Measurements from ENCODE around the gene WFDC6.
"Not testable (repeated sequence)": the region's sequence is repeated elsewhere in the genome, so short reads cannot be mapped to it uniquely, and the experiment has no call there.

Gene WFDC6

DNA sequence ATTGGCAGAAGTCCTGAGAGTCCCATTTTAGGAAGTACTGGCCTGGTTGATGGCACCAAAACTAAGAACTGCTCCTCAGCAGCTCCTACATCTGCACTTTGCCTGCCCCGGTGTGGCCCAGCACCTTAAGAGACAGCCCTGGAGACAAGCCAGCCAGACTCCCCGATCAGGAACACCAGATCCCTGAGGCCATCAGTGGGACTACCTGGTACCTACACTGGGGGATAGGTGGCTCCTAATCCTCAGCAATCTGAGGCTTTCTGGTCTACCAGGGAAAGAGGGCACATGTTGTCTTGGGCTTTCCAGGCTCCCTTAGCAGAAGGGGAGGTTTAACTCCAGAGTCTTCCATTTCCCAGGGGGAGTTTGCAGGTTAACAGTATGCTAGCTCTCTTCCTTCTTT lies at the start of gene WFDC6:
Gene WFDC6, minus strand, starts transcription at position 101 of the 400 bp plus-strand sequence. Its CDS starts 75 bp downstream, at position 26.
- H3K9me3 Mint-ChIP-seq = no peaks in the 10 kb centered on the region
- H3K36me3 Mint-ChIP-seq = no peaks in the 10 kb centered on the region
- no peaks in the 10 kb centered on the region for H3K4me1 Mint-ChIP-seq
- no peak for DNase-seq
- peaks cover 23 to 31% of the 10 kb centered on the region in 2 donors for H3K27me3 Mint-ChIP-seq
- ATAC-seq (replicated peaks) = no peak
- H3K4me3 Mint-ChIP-seq = no peak within 1 kb of the TSS
- no peak within 1 kb of the TSS for H3K27ac Mint-ChIP-seq

DNA sequence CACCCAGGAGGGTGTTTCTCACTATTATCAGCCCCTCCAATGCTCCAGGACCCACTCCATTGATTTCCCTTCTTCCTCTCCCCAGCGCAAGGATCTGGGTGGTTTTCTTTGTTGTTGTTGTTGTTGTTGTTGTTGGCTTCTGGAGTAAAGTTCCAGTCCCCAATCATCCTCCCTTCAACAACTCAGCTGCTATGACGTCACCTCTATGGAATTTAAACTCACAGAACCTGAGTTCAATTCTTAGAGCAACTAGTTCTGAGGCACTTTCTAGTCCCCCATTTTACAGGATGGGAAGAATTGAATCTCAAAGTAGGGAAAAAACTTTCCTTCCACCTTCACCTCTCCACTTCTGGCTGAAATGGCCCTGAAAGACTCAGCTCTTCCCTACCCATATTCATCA lies 49.5 kb upstream of the WFDC6 start:
- Mint-ChIP-seq H3K27ac (no peak overlapping the region), H3K36me3 (no peaks in the 10 kb centered on the region), H3K4me3 (no peak overlapping the region), H3K4me1 (no peaks in the 10 kb centered on the region), H3K9me3 (no peaks in the 10 kb centered on the region), H3K27me3 (peaks cover 4 to 23% of the 10 kb centered on the region in 2 donors)
- DNase-seq = no peak
- ATAC-seq (replicated peaks) = no peak

DNA sequence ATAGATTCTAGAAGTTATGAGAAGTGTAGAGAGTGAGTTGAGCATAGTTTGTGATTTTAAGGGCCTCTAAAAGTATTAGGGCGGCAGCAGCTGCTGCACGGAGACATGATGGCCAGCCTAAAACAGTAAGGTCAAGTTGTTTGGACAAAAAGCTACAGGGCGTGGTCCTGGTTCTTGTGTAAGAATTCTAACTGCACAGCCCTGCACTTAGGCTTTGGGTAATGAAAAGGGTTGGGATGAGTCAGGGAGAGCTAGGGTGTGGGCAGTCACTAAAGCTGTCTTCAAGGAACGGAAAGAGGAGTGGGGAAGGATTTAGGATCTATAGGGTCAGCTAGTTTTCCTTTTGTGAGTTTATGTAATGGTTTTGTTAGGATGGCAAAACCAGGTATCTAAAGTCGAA lies 46.7 kb upstream of the WFDC6 start:
- not testable (repeated sequence) for H3K9me3 Mint-ChIP-seq; H3K36me3 Mint-ChIP-seq; ATAC-seq (replicated peaks); H3K27ac Mint-ChIP-seq; H3K4me1 Mint-ChIP-seq; H3K4me3 Mint-ChIP-seq; DNase-seq
- H3K27me3 Mint-ChIP-seq = peaks cover 6 to 21% of the 10 kb centered on the region in 2 donors

DNA sequence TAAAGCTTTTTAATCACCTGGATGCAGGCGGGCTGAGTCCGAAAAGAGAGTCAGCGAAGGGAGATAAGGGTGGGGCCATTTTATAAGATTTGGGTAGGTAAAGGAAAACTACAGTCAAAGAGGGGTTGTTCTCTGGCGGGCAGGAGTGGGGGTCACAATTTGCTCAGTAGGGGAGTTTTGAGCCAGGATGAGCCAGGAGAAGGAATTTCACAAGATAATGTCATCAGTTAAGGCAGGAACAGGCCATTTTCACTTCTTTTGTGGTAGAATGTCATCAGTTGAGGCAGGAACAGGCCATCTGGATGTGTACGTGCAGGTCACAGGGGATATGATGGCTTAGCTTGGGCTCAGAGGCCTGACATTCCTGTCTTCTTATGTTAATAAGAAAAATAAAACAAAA lies 45.0 kb upstream of the WFDC6 start:
- peaks cover 13 to 34% of the 10 kb centered on the region in 2 donors for H3K27me3 Mint-ChIP-seq
- not testable (repeated sequence) for H3K36me3 Mint-ChIP-seq; H3K27ac Mint-ChIP-seq; H3K9me3 Mint-ChIP-seq; ATAC-seq (replicated peaks); DNase-seq; H3K4me1 Mint-ChIP-seq; H3K4me3 Mint-ChIP-seq

DNA sequence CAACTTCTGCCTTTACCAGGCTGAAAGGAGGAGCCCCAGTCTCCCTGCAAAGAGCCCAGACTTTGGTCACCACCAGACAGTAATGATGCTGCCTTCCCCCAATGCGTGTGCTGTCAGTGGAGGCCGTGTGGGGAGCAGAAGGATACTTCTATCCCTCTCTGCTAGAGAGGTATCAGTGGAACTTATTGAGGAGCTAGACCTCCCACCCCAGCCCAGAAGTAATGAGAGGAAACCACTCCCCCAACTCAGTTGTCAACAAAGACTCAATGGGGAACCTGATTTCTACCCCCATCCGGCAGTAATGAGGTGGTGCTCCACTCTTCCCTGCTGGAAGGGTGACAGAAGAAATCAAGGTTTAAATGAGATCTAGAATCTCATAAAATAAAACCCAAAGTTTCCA lies 44.2 kb upstream of the WFDC6 start:
- Mint-ChIP-seq H3K9me3 (no peaks in the 10 kb centered on the region), H3K36me3 (no peaks in the 10 kb centered on the region), H3K4me3 (no peak overlapping the region), H3K4me1 (no peaks in the 10 kb centered on the region), H3K27me3 (peaks cover 18 to 31% of the 10 kb centered on the region in 2 donors), H3K27ac (no peak overlapping the region)
- ATAC-seq (replicated peaks) = no peak
- no peak for DNase-seq

DNA sequence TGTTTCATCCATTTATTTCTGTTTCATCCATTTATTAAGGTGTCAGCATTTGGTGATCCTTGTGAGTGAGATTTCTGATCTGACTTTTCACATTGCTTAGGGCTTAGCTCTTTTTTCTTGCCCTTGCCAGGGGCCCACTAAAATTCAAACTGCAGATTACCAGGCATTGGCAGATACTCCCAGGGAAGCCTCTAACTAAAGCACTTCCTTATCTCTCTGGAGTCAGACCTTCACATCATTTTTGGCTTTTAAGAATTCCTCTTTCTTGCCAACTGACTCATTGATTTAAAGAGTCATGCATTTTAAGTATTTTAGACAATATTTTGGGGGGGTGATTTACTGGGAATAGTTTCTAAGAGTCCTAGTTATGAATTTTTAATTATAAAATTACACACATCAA lies 42.4 kb upstream of the WFDC6 start:
- Mint-ChIP-seq H3K27ac (no peak overlapping the region), H3K36me3 (no peaks in the 10 kb centered on the region), H3K27me3 (peaks cover 18 to 29% of the 10 kb centered on the region in 2 donors), H3K4me1 (no peaks in the 10 kb centered on the region), H3K9me3 (no peaks in the 10 kb centered on the region), H3K4me3 (no peak overlapping the region)
- ATAC-seq (replicated peaks) (no peak), DNase-seq (no peak)

DNA sequence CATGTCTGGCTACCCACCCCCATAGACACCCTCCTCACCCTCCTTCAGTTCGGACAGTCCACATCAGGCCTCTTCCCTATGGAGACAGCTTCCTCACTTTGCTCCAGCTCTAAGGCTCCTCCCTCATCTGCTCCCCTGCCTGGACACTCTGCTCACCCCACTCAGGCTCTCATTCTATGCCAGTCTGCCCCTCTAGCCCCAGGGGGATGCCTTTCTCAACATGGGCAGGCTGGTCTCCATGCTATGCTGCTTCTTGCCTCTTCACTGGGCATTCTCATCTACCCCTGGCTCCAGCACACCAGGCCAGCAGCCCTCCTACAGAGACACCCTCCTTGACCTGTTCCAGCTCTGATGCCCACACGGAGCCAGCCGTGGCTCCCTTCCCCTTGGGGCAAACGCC lies 39.9 kb upstream of the WFDC6 start, which contains the start of gene WFDC8:
Gene WFDC8, minus strand, starts transcription at position 101 of the 400 bp plus-strand sequence. Its CDS starts 37 bp downstream, at position 64.
- no peaks in the 10 kb centered on the region for H3K36me3 Mint-ChIP-seq
- peaks cover 18 to 31% of the 10 kb centered on the region in 2 donors for H3K27me3 Mint-ChIP-seq
- H3K27ac Mint-ChIP-seq = no peak within 1 kb of the TSS
- ATAC-seq (replicated peaks) (no peak), DNase-seq (no peak)
- no peak within 1 kb of the TSS for H3K4me3 Mint-ChIP-seq
- H3K9me3 Mint-ChIP-seq = no peaks in the 10 kb centered on the region
- H3K4me1 Mint-ChIP-seq = no peaks in the 10 kb centered on the region

DNA sequence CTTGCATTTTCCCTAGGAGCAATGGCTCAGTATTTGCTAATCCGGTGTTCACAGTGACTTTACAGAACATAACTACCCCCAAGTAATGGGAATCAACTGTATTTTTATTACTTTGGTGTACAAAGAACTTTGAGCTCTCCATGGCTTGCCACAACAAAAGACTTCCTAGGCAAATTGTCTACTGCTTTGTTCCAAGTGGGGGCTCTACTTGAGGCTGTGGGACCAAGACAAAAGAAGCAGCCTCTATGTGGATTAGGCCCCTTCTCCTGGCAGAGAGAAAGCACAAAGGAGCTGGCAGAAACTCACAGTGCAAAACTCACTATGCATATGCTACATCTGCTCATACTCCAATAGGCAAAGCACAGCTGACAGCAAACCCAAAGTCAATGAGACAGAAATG lies 38.9 kb upstream of the WFDC6 start:
- no peak for ATAC-seq (replicated peaks)
- Mint-ChIP-seq H3K9me3 (no peaks in the 10 kb centered on the region), H3K4me3 (no peak overlapping the region), H3K27me3 (peaks cover 13 to 33% of the 10 kb centered on the region in 2 donors), H3K27ac (no peak overlapping the region), H3K4me1 (no peaks in the 10 kb centered on the region), H3K36me3 (no peaks in the 10 kb centered on the region)
- DNase-seq = no peak

DNA sequence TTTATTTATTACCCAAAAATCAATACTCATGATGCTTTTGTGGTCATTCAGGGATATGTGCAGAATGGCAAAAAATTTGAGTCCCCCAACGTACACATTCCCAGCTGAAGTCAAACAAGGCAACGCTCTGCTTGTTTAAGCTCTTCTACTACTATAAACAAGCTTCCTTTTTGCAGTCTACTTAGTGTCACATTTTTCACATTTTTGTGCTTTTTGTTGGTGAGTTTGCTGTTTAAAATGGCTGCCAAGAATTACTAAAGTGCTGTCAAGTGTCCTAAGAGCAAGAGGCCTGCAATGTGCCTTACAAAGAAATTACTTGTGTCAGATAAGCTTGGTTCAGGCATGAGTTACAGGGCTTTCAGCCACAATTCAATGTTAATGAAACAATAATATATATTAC lies 37.7 kb upstream of the WFDC6 start:
- Mint-ChIP-seq H3K27ac (no peak overlapping the region), H3K36me3 (no peaks in the 10 kb centered on the region), H3K9me3 (no peaks in the 10 kb centered on the region), H3K4me3 (no peak overlapping the region), H3K4me1 (no peaks in the 10 kb centered on the region), H3K27me3 (peaks cover 11 to 37% of the 10 kb centered on the region in 2 donors)
- no peak for ATAC-seq (replicated peaks)
- DNase-seq = no peak

DNA sequence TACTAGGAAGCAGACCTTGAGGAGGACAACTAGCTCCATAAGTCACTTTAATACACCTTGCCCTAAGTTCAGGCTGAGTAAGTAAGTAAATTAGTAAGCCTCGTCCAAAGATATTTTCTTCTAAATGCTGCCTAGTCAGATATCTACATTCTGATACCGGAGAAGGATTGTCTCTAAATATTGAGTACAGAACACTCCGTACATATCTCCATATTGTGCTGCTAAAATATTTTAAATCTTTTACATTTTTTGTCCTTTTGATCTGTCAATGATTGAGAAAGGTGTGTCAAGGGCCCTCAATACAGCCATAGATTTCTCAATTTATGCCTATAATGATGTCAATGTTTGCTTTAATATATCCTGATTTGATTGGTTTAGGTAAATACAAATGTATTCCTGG lies 36.6 kb upstream of the WFDC6 start:
- no peaks in the 10 kb centered on the region for H3K9me3 Mint-ChIP-seq
- ATAC-seq (replicated peaks) (no peak), DNase-seq (no peak)
- H3K27ac Mint-ChIP-seq = no peak overlapping the region
- no peak overlapping the region for H3K4me3 Mint-ChIP-seq
- H3K27me3 Mint-ChIP-seq = peaks cover 16 to 36% of the 10 kb centered on the region in 2 donors
- no peaks in the 10 kb centered on the region for H3K36me3 Mint-ChIP-seq
- H3K4me1 Mint-ChIP-seq = no peaks in the 10 kb centered on the region

DNA sequence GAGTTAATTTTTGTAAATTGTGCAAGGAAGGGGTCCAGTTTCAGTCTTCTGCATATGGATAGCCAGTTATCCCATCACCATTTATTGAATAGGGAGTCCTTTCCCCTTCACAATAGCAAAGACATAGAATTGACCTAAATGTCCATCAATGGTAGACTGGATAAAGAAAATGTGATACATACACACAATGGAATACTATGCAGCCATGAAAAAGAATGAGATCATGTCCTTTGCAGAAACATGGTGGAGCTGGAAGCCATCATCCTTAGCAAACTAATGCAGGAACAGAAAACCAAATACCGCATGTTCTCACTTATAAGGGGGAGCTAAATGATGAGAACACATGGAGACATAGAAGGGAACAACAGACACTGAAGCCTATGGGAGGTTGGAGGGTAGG lies 30.4 kb upstream of the WFDC6 start:
- not testable (repeated sequence) for H3K4me1 Mint-ChIP-seq; DNase-seq; H3K9me3 Mint-ChIP-seq; H3K4me3 Mint-ChIP-seq; H3K36me3 Mint-ChIP-seq; H3K27ac Mint-ChIP-seq; ATAC-seq (replicated peaks)
- peaks cover 12 to 27% of the 10 kb centered on the region in 2 donors for H3K27me3 Mint-ChIP-seq

DNA sequence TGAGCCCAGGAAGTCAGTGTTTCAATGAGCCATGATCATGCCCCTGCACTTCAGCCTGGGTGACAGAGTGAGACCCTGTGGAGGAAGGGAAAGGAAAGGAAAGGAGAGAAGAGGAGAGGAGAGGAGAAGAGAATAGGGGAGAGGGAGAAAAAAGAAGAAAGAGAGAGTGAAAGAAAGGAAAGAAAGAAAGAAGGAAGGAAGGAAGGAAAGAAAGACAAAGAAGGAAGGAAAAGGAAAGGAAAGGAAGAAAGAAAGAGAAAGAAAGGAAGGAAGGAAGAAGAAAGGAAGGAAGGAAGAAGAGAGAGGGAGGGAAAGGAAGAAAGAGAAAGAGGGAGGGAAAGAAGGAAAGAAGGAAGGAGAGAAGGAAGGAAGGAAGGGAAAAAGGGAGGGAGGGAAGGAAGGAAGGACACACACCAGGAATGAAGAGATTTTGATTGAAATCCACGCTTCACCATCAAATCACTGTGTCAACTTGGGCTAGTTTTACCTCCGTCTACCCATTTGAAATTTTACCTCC lies 25.5 kb upstream of the WFDC6 start:
- Mint-ChIP-seq H3K27me3 (peaks cover 27 to 44% of the 10 kb centered on the region in 2 donors), H3K4me3 (no peak overlapping the region), H3K4me1 (no peaks in the 10 kb centered on the region), H3K36me3 (no peaks in the 10 kb centered on the region), H3K9me3 (peaks cover 3% of the 10 kb centered on the region in 2 donors), H3K27ac (no peak overlapping the region)
- DNase-seq (no peak), ATAC-seq (replicated peaks) (no peak)

DNA sequence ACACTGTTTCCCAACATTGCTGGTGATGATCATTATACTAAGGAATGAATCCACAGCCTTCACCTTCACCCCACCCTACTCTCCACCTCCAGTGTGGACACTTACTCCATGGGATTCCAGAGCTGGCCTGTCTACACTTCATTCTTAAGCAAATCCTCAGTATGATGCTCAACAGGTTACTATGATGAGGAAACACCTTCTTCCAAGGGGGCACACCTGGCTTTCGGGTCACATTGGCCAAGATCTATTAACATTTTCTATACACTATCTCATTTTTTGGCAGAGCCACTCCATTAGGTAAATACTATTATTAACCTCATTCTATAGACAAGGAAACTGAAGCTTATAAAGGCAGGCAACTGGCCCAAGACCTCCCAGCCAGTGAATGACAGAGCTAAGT lies 15.9 kb upstream of the WFDC6 start:
- Mint-ChIP-seq H3K4me3 (no peak overlapping the region), H3K27ac (no peak overlapping the region), H3K4me1 (no peaks in the 10 kb centered on the region), H3K36me3 (no peaks in the 10 kb centered on the region), H3K9me3 (peaks cover 3% of the 10 kb centered on the region in 2 donors), H3K27me3 (peaks cover 32 to 36% of the 10 kb centered on the region in 2 donors)
- DNase-seq = no peak
- no peak for ATAC-seq (replicated peaks)

DNA sequence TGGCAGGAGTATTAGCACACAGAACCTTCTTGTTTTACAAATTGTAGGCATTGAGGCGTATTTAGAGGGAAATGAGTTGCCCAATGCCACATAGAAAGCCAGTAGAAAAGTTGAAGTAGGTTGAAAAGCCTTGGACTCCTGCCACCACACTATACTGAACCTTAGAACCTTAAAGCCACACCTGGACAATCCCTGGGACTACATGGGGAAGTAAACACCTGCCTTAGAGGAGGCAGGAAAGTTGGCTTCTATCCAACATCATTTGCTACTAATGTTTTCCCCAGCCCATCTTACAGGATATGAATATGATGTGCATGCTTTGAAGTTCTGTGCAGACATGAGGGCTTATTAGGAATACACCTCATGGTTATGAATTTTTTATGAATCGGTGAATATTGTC lies 13.2 kb upstream of the WFDC6 start:
- Mint-ChIP-seq H3K4me3 (no peak overlapping the region), H3K27ac (no peak overlapping the region), H3K4me1 (no peaks in the 10 kb centered on the region), H3K9me3 (peaks cover 5 to 7% of the 10 kb centered on the region in 2 donors), H3K36me3 (no peaks in the 10 kb centered on the region), H3K27me3 (peaks cover 27 to 41% of the 10 kb centered on the region in 2 donors)
- ATAC-seq (replicated peaks) (no peak), DNase-seq (no peak)

DNA sequence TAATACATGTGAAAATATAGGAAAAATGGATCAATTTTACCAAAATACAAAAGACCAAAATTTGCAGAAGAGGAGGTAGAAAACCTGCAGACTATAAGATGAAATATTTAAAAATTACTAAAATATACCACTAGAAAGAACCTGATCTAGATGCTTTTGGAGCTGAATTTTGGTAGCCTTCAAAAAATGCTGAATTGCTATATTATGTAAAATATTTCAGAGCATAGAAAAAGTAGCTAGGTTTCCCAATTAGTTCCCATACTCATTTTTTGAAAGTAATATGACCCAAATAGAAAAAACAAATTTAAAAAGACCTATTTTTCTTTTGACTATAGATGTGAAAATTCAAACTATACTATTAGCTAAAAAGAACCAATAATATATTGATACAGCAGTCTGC lies 11.5 kb upstream of the WFDC6 start:
- Mint-ChIP-seq H3K36me3 (no peaks in the 10 kb centered on the region), H3K4me3 (no peak overlapping the region), H3K9me3 (peaks cover 5 to 7% of the 10 kb centered on the region in 2 donors), H3K4me1 (no peaks in the 10 kb centered on the region), H3K27ac (no peak overlapping the region), H3K27me3 (peaks cover 30 to 41% of the 10 kb centered on the region in 2 donors)
- DNase-seq = no peak
- no peak for ATAC-seq (replicated peaks)

DNA sequence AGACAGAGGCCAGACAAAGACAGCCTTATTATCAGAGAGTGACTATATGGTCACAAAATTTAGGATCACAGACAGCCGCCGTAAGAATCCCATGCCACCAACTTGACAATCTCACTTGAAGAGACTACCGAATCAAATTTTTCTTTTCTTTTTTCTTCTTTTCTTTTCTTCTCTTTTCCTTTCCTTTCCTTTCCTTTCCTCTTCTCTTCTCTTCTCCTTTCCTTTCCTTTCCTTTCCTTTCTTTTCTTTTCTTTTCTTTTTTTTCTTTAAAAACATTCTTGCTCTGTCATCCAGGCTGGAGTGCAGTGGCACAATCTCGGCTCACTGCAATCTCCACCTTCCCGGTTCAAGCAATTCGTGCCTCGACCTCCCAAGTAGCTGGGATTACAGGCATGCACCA lies 9.1 kb upstream of the WFDC6 start:
- Mint-ChIP-seq H3K4me3 (no peak overlapping the region), H3K27ac (no peak overlapping the region), H3K36me3 (no peaks in the 10 kb centered on the region), H3K9me3 (peaks cover 5 to 7% of the 10 kb centered on the region in 2 donors), H3K4me1 (no peaks in the 10 kb centered on the region), H3K27me3 (peaks cover 27 to 31% of the 10 kb centered on the region in 2 donors)
- ATAC-seq (replicated peaks) (no peak), DNase-seq (no peak)
